ACC112 (cell line): ENCODE data around the gene LRRC72.
"Not testable (repeated sequence)": the region's sequence is repeated elsewhere in the genome, so short reads cannot be mapped to it uniquely, and the experiment has no call there.

Source experiments
- H2AFZ ChIP-seq: fragments of 200-600 bp; sonication (generic); one replicate; pipeline ENCODE4 v1.6.0; 2017; ENCODE audit warnings: antibody characterized with exemption, low read length; ENCODE audit not compliant: unreplicated experiment
- H3K27ac ChIP-seq: fragments of 200-600 bp; sonication (generic); 2 replicates; pipeline ENCODE4 v1.5.1; 2014; ENCODE audit warnings: low read depth, mild to moderate bottlenecking, antibody characterized with exemption, low read length, moderate library complexity
- H3K27me3 ChIP-seq: fragments of 200-600 bp; sonication (generic); 2 replicates; pipeline ENCODE4 v1.6.1; 2014; ENCODE audit warnings: mild to moderate bottlenecking, antibody characterized with exemption, low read length, moderate library complexity, mixed read lengths; ENCODE audit not compliant: insufficient read depth
- H3K36me3 ChIP-seq: fragments of 200-600 bp; sonication (generic); 2 replicates; pipeline ENCODE4 v1.6.1; 2016; ENCODE audit warnings: mild to moderate bottlenecking, antibody characterized with exemption, low read length, moderate library complexity, mixed read lengths; ENCODE audit not compliant: insufficient read depth
- H3K4me1 ChIP-seq: fragments of 200-600 bp; sonication (generic); one replicate; pipeline ENCODE4 v1.6.1; 2016; ENCODE audit warnings: low read length, mixed read lengths; ENCODE audit not compliant: insufficient read depth, unreplicated experiment, control insufficient read depth
- H3K4me3 ChIP-seq: fragments of 200-600 bp; sonication (generic); 2 replicates; pipeline ENCODE4 v1.5.1; 2014; ENCODE audit warnings: mild to moderate bottlenecking, low read depth, low read length
- H3K79me2 ChIP-seq: fragments of 200-600 bp; sonication (generic); one replicate; pipeline ENCODE4 v1.6.0; 2016; ENCODE audit warnings: low read length; ENCODE audit not compliant: control insufficient read depth, unreplicated experiment, insufficient read depth

The LRRC72 gene

GRCh38 chr7:16594676-16595075 lies 68.1 kb downstream of the LRRC72 start:
- H3K79me2 ChIP-seq: no peaks in the 10 kb centered on the region

GRCh38 chr7:16595596-16595995 lies 69.0 kb downstream of the LRRC72 start:
- H3K4me3 ChIP-seq, H3K4me1 ChIP-seq, H3K79me2 ChIP-seq, H2AFZ ChIP-seq, H3K27ac ChIP-seq, H3K27me3 ChIP-seq, H3K36me3 ChIP-seq: not testable (repeated sequence)

More at GRCh38 chr7:16594676-16595075, 68.1 kb downstream of the LRRC72 start:
- peaks cover 6% of the 10 kb centered on the region for H3K4me1 ChIP-seq
- H3K4me3 ChIP-seq: no peak overlapping the region
- H2AFZ ChIP-seq: no peak overlapping the region
- no peaks in the 10 kb centered on the region for H3K27me3 ChIP-seq
- H3K36me3 ChIP-seq: no peaks in the 10 kb centered on the region; the same call in 1 of the 2 replicates
- H3K27ac ChIP-seq: no peak overlapping the region

DNA sequence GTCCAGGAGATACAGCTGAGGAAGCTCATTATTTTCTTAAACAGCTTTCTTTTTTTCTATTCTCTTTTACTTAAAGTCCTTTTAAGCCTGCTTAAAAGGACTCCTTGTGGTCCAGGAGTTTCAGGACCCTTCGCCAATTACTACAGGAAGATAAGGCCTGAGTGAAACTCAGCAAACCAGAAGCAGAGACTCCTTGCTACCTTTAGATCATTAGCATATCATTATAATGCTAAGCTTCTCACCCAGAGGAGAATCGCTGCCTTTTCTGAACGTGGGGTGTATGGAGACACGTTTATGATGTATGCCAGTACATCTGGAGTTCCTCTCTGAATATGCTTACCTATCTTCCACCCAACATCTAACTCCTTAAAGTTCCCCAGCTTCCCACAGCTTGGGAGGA lies 71.4 kb downstream of the LRRC72 start:
- no peaks in the 10 kb centered on the region for H3K79me2 ChIP-seq
- no peak overlapping the region for H2AFZ ChIP-seq
- H3K27ac ChIP-seq: no peak overlapping the region
- H3K4me1 ChIP-seq: peaks cover 6% of the 10 kb centered on the region
- H3K4me3 ChIP-seq: no peak overlapping the region
- H3K27me3 ChIP-seq: no peaks in the 10 kb centered on the region
- H3K36me3 ChIP-seq: no peaks in the 10 kb centered on the region; the same call in 1 of the 2 replicates

DNA sequence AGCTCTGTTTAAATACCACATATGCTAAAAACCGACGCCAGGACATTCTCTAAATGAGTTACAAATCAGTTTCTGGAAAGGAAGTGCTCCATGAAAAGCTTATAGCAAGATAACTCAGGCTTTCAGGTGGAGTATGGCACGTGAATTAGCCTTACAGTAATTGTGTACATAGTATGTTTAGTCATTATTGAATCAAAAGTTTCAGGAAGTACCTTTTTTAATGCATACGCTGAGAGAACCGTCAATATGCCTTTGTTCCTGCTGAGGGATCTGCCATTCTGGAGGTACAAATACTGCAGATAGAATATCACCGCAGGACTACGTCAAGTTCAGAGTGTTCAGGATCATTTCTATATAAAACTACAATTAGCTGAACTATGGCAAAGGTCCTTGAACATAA lies 73.2 kb downstream of the LRRC72 start:
- H3K27me3 ChIP-seq: no peaks in the 10 kb centered on the region
- H3K36me3 ChIP-seq: no peaks in the 10 kb centered on the region; the same call in none of the 2 replicates
- H3K79me2 ChIP-seq: no peaks in the 10 kb centered on the region
- no peak overlapping the region for H3K27ac ChIP-seq
- H3K4me3 ChIP-seq: no peak overlapping the region
- no peak overlapping the region for H2AFZ ChIP-seq
- no peaks in the 10 kb centered on the region for H3K4me1 ChIP-seq

DNA sequence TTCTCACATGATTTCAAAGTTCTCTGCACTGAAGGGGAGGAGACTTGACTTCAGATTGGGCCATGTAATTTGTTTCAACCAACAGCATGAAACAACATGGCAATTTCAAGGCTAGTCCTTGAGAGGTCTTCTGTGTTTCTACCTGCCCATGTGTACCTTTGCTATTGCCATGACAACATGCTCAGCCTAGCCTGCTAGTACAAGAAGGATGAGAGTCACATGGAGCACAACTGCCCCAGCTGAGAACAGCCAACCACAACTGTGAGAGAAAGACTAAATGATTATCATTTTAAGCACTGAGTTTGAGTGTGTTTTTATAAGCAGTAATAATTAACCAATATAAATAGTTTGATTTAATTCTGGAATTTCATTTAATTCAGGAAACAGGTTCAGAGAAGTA lies 77.0 kb downstream of the LRRC72 start:
- Histone ChIP-seq H3K4me1 (no peaks in the 10 kb centered on the region), H2AFZ (no peak overlapping the region), H3K27me3 (no peaks in the 10 kb centered on the region), H3K36me3 (no peaks in the 10 kb centered on the region; the same call in 1 of the 2 replicates), H3K27ac (no peak overlapping the region), H3K4me3 (no peak overlapping the region), H3K79me2 (no peaks in the 10 kb centered on the region)

- Histone ChIP-seq H3K27me3 (no peaks in the 10 kb centered on the region), H3K36me3 (no peaks in the 10 kb centered on the region; the same call in 1 of the 2 replicates)
Observed at GRCh38 chr7:16604054-16604453, 77.4 kb downstream of the LRRC72 start.

GRCh38 chr7:16606704-16607103 lies 80.1 kb downstream of the LRRC72 start:
- H3K27me3 ChIP-seq: no peaks in the 10 kb centered on the region
- H2AFZ ChIP-seq: no peak overlapping the region
- no peak overlapping the region for H3K27ac ChIP-seq
- no peaks in the 10 kb centered on the region for H3K4me1 ChIP-seq
- peaks cover 8% of the 10 kb centered on the region for H3K36me3 ChIP-seq
- no peaks in the 10 kb centered on the region for H3K79me2 ChIP-seq
- no peak overlapping the region for H3K4me3 ChIP-seq

More at GRCh38 chr7:16604054-16604453, 77.4 kb downstream of the LRRC72 start:
- Histone ChIP-seq H2AFZ (no peak overlapping the region), H3K4me1 (no peaks in the 10 kb centered on the region), H3K79me2 (no peaks in the 10 kb centered on the region), H3K27ac (no peak overlapping the region), H3K4me3 (no peak overlapping the region)

- Histone ChIP-seq H2AFZ (no peak overlapping the region), H3K4me3 (no peak overlapping the region), H3K36me3 (peaks cover 8% of the 10 kb centered on the region; the same call in 1 of the 2 replicates), H3K27me3 (no peaks in the 10 kb centered on the region), H3K79me2 (no peaks in the 10 kb centered on the region), H3K27ac (no peak overlapping the region), H3K4me1 (no peaks in the 10 kb centered on the region)
Observed at GRCh38 chr7:16609842-16610450, 83.3 kb downstream of the LRRC72 start.

DNA sequence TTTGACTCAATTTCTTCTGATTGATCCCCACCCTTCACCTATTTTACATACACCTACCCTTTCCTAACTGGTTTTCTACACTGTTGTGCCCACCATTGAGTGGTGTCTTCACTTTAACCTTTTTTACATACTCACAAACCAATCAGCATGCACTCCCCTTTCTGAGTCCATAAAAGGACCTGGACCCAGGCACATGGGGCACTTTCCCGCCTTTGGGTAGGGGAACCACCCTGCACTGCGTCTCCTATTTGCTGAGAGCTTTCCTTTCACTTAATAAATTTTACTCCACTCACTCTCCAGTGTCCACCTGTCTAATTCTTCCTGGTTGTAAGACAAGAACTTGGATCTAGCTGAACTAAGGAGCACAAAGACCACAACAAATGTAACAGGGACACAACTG lies 85.1 kb downstream of the LRRC72 start:
- Histone ChIP-seq H3K36me3 (peaks cover 8% of the 10 kb centered on the region; the same call in 1 of the 2 replicates), H3K27me3 (no peaks in the 10 kb centered on the region), H2AFZ (no peak overlapping the region), H3K4me1 (no peaks in the 10 kb centered on the region), H3K27ac (no peak overlapping the region), H3K79me2 (no peaks in the 10 kb centered on the region), H3K4me3 (no peak overlapping the region)

DNA sequence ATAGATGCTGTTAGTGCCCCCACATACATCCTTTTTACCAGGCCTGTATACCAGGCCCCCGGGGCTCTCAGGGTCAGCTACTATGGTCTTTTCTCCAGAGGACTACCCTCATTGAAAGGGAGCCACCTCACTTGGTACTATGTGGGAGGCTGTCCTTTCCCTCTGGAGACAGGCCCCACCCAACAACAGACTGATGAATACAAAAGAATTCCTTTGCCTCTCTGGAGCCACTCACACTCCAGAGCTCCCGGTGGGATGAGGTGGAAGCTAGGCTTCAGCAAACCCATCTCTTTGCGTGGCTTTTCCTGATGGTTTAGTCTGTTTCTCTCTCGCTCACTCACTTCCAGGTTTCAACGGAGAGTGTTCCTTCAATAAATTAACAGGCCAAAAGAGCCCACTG lies 88.6 kb downstream of the LRRC72 start:
- no peak overlapping the region for H2AFZ ChIP-seq
- H3K4me3 ChIP-seq: no peak overlapping the region
- no peak overlapping the region for H3K27ac ChIP-seq
- peaks cover 15% of the 10 kb centered on the region for H3K36me3 ChIP-seq
- no peaks in the 10 kb centered on the region for H3K4me1 ChIP-seq
- H3K79me2 ChIP-seq: no peaks in the 10 kb centered on the region
- H3K27me3 ChIP-seq: no peaks in the 10 kb centered on the region

- H3K79me2 ChIP-seq: no peaks in the 10 kb centered on the region
- H3K4me1 ChIP-seq: no peaks in the 10 kb centered on the region
- no peak overlapping the region for H3K27ac ChIP-seq
- no peak overlapping the region for H3K4me3 ChIP-seq
- no peaks in the 10 kb centered on the region for H3K27me3 ChIP-seq
- H2AFZ ChIP-seq: no peak overlapping the region
- peaks cover 10% of the 10 kb centered on the region for H3K36me3 ChIP-seq
Observed at GRCh38 chr7:16616122-16616521, 89.5 kb downstream of the LRRC72 start.
